SJSA1 (cell line): ENCODE results near the gene CAMP. TPM values are rescaled to one million over a fixed set of nuclear protein-coding genes. Genes with fewer than 3 reads are reported as not detected.

ENCODE experiments used
- DNase-seq, 2 experiments: peaks; one replicate each; pipeline ENCODE4 v3.0.0-alpha.2; 2015 to 2020; ENCODE audit warnings: low spot score in 2 of 2, low read depth in 1 of 2
- H3K27ac ChIP-seq: fragments of 250-450 bp; sonication (Bioruptor Pico); 2 replicates; pipeline ENCODE4 v1.5.1; 2020; ENCODE audit warnings: mild to moderate bottlenecking, moderate library complexity
- H3K27me3 ChIP-seq: fragments of 250-450 bp; sonication (Bioruptor Pico); replicated peaks from 2 replicates; pipeline ENCODE4 v1.5.1; 2020; ENCODE audit warnings: mild to moderate bottlenecking, moderate library complexity
- H3K36me3 ChIP-seq: fragments of 250-450 bp; sonication (Bioruptor Pico); 2 replicates; pipeline ENCODE4 v1.5.1; 2020; ENCODE audit warnings: mild to moderate bottlenecking
- H3K4me1 ChIP-seq: fragments of 250-450 bp; sonication (Bioruptor Pico); replicated peaks from 2 replicates; pipeline ENCODE4 v1.6.1; 2021; ENCODE audit warnings: mild to moderate bottlenecking
- H3K4me3 ChIP-seq: fragments of 250-450 bp; sonication (Bioruptor Pico); 2 replicates; pipeline ENCODE4 v1.5.1; 2020; ENCODE audit warnings: mild to moderate bottlenecking
- H3K9me3 ChIP-seq: fragments of 250-450 bp; sonication (Bioruptor Pico); replicated peaks from 2 replicates; pipeline ENCODE4 v1.5.1; 2020; ENCODE audit warnings: mild to moderate bottlenecking
- total RNA-seq: library from RNA; depleted of rRNA; stranded (reverse); fragments of >200 nt; shearing (Covaris generic); gene quantifications from 2 replicates; pipeline ENCODE4 v1.2.3, GENCODE V29; 2014; rRNA removed

The CAMP gene
- not detected in 2 replicates for total RNA-seq

GRCh38 chr3:48222616-48223513 lies at the start of gene CAMP:
TSS of gene CAMP (plus strand) at chr3:48223495. CDS start at chr3:48223512, 17 bp downstream.
- Histone ChIP-seq H3K9me3 (no peaks in the 10 kb centered on the region), H3K4me3 (no peak within 1 kb of the TSS), H3K27ac (no peak within 1 kb of the TSS), H3K4me1 (no peaks in the 10 kb centered on the region), H3K36me3 (no peaks in the 10 kb centered on the region), H3K27me3 (no peaks in the 10 kb centered on the region; the same call in 1 of the 2 replicates)
- no peak for DNase-seq

GRCh38 chr3:48178072-48178471 lies 45.2 kb upstream of the CAMP start:
- Histone ChIP-seq H3K4me1 (no peaks in the 10 kb centered on the region), H3K36me3 (peaks cover 95% of the 10 kb centered on the region), H3K9me3 (no peaks in the 10 kb centered on the region), H3K27me3 (no peaks in the 10 kb centered on the region), H3K27ac (no peak overlapping the region), H3K4me3 (no peak overlapping the region)
- no peak for DNase-seq

- H3K36me3 ChIP-seq: peaks cover 96% of the 10 kb centered on the region
- no peaks in the 10 kb centered on the region for H3K9me3 ChIP-seq
- no peak overlapping the region for H3K27ac ChIP-seq
- H3K27me3 ChIP-seq: no peaks in the 10 kb centered on the region
- H3K4me3 ChIP-seq: no peak overlapping the region
- H3K4me1 ChIP-seq: no peaks in the 10 kb centered on the region
- DNase-seq: no peak
Observed at GRCh38 chr3:48180021-48180420, 43.3 kb upstream of the CAMP start.

GRCh38 chr3:48180531-48181253 lies 42.6 kb upstream of the CAMP start:
- Histone ChIP-seq H3K27me3 (no peaks in the 10 kb centered on the region), H3K27ac (no peak overlapping the region), H3K4me3 (no peak overlapping the region), H3K36me3 (peaks cover 96% of the 10 kb centered on the region), H3K4me1 (no peaks in the 10 kb centered on the region), H3K9me3 (no peaks in the 10 kb centered on the region)
- no peak for DNase-seq

DNA sequence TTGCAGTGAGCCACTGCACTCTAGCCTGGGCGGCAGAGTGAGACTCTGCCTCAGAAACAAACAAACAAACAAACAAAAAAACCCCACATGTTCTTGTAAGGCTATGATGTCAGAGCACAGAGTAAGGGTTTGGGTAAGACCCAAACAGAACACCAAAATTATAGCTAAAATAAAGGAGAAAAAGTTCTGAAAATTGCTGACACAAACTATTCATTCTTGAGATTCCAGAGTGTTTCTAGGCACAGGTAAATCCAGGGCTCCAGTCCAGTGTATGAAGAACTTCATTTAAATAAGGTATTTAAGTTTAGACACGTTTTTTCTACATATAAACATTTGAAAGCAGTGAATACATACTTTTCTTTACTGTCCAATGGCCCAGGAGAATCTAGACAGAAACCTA lies 39.0 kb upstream of the CAMP start:
- no peak for DNase-seq
- Histone ChIP-seq H3K4me1 (peaks cover 11% of the 10 kb centered on the region), H3K36me3 (peaks cover 87% of the 10 kb centered on the region), H3K27ac (no peak overlapping the region), H3K4me3 (no peak overlapping the region), H3K9me3 (no peaks in the 10 kb centered on the region), H3K27me3 (no peaks in the 10 kb centered on the region)

GRCh38 chr3:48185129-48185528 lies 38.2 kb upstream of the CAMP start:
- H3K9me3 ChIP-seq: no peaks in the 10 kb centered on the region
- H3K36me3 ChIP-seq: peaks cover 79% of the 10 kb centered on the region
- H3K4me1 ChIP-seq: peaks cover 11% of the 10 kb centered on the region
- no peak overlapping the region for H3K27ac ChIP-seq
- H3K4me3 ChIP-seq: no peak overlapping the region
- DNase-seq: no peak
- no peaks in the 10 kb centered on the region for H3K27me3 ChIP-seq

- Histone ChIP-seq H3K4me3 (peak overlapping the region; percentile 86), H3K27ac (peak overlapping the region; percentile 71; the same call in 1 of the 2 replicates), H3K9me3 (no peaks in the 10 kb centered on the region), H3K27me3 (no peaks in the 10 kb centered on the region), H3K36me3 (peaks cover 64% of the 10 kb centered on the region), H3K4me1 (peaks cover 11% of the 10 kb centered on the region)
- DNase-seq: no peak
Observed at GRCh38 chr3:48186631-48187300, 36.5 kb upstream of the CAMP start.

GRCh38 chr3:48187301-48187578 lies 36.1 kb upstream of the CAMP start:
- DNase-seq: no peak
- peaks cover 11% of the 10 kb centered on the region for H3K4me1 ChIP-seq
- peak overlapping the region; percentile 71 for H3K27ac ChIP-seq
- H3K9me3 ChIP-seq: no peaks in the 10 kb centered on the region
- H3K36me3 ChIP-seq: peaks cover 59% of the 10 kb centered on the region
- H3K4me3 ChIP-seq: peak overlapping the region; percentile 86
- no peaks in the 10 kb centered on the region for H3K27me3 ChIP-seq

DNA sequence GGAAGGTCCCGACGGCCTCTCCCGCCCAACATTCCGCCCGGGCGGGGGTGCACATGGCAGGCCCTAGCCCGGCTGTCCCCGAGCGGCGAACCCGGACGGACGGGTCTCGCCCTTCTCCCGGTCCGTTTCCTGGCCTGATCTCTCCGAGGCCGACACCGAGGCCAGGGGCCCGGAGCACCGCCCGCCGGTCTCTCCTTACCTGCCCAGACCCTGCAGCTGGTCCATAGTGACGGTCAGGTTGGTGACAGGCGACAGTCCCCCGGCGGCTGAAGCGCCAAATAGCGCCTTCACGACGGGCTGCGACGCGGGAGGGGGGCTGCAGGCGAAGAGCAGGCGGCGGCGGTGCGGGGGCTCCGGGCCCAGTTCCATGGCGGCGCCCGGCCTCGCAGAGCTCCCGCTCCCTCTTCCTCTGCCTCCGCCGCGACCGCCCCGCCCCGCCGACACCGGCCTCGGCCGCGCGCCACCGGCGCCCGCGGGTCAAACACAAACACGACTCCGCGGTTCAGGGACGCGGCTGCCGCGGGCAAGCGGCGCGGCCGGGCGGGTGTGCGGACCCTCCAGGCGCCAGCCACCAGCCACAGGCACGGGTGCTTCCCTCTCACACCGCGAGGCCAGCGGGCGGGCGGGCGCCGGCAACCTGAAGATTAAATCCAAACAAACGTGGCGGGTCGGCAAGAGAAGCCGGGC lies 35.6 kb upstream of the CAMP start:
- H3K4me1 ChIP-seq: peaks cover 11% of the 10 kb centered on the region
- peaks cover 55% of the 10 kb centered on the region for H3K36me3 ChIP-seq
- DNase-seq: peak; percentile 37 to 45
- peak overlapping the region; percentile 71 for H3K27ac ChIP-seq
- H3K4me3 ChIP-seq: peak overlapping the region; percentile 86
- H3K27me3 ChIP-seq: no peaks in the 10 kb centered on the region
- H3K9me3 ChIP-seq: no peaks in the 10 kb centered on the region

- peak within 1 kb of the TSS; percentile 86 for H3K4me3 ChIP-seq
- peak; percentile 98 for DNase-seq
- peak within 1 kb of the TSS; percentile 71 for H3K27ac ChIP-seq
- no peaks in the 10 kb centered on the region for H3K9me3 ChIP-seq
- no peaks in the 10 kb centered on the region for H3K27me3 ChIP-seq
- peaks cover 11% of the 10 kb centered on the region for H3K4me1 ChIP-seq
- peaks cover 46% of the 10 kb centered on the region for H3K36me3 ChIP-seq
Observed at GRCh38 chr3:48188266-48189201, 34.8 kb upstream of the CAMP start, which contains the start of gene CDC25A. TSS of gene CDC25A (minus strand) at chr3:48188417. CDS start at chr3:48187947, 470 bp downstream.

GRCh38 chr3:48189321-48189720 lies 34.0 kb upstream of the CAMP start:
- H3K9me3 ChIP-seq: no peaks in the 10 kb centered on the region
- peaks cover 11% of the 10 kb centered on the region for H3K4me1 ChIP-seq
- H3K27ac ChIP-seq: no peak overlapping the region

GRCh38 chr3:48190911-48191310 lies 32.4 kb upstream of the CAMP start:
- Histone ChIP-seq H3K36me3 (peaks cover 23% of the 10 kb centered on the region), H3K27me3 (no peaks in the 10 kb centered on the region), H3K4me1 (peaks cover 11% of the 10 kb centered on the region), H3K4me3 (no peak overlapping the region), H3K27ac (no peak overlapping the region), H3K9me3 (no peaks in the 10 kb centered on the region)
- DNase-seq: no peak

More at GRCh38 chr3:48189321-48189720, 34.0 kb upstream of the CAMP start:
- DNase-seq: no peak
- Histone ChIP-seq H3K36me3 (peaks cover 39% of the 10 kb centered on the region), H3K27me3 (no peaks in the 10 kb centered on the region), H3K4me3 (no peak overlapping the region)
